Hindlimb muscle (tissue), 1 donor: ENCODE data around the gene DOLPP1. TPM values are rescaled to one million over a fixed set of nuclear protein-coding genes. Genes with fewer than 3 reads are reported as not detected.
"Not testable (repeated sequence)": the region's sequence is repeated elsewhere in the genome, so short reads cannot be mapped to it uniquely, and the experiment has no call there.

ENCODE experiments used
- DNase-seq: peaks from one replicate; pipeline ENCODE4 v3.0.0-alpha.2; 2013
- polyA plus RNA-seq: library from polyadenylated mRNA; unstranded; fragments of 120-200 nt; gene quantifications from one replicate; pipeline ENCODE4 v1.2.1, GENCODE V29; 2013; ENCODE audit not compliant: insufficient read length

The DOLPP1 gene
- polyA plus RNA-seq, 1 donor: 9.1 TPM

- DNase-seq: peak; percentile 43
Measured at GRCh38 chr9:129111528-129112151, 30.7 kb downstream of the DOLPP1 start.

DNA sequence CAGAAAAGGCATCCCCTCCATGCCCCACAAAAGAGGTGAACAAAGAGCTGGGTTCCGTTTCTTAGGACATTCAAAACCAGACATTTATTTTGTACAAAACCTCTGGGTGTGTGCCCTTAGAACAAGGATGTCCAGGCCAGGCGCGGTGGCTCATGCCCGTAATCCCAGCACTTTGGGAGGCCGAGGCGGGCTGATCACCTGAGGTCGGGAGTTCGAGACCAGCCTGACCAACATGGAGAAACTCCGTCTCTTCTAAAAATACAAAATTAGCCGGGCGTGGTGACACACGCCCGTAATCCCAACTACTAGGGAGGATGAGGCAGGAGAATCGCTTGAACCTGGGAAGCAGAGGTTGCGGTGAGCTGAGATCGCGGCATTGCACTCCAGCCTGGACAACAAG, 31.6 kb downstream of the DOLPP1 start:
- not testable (repeated sequence) for DNase-seq

DNA sequence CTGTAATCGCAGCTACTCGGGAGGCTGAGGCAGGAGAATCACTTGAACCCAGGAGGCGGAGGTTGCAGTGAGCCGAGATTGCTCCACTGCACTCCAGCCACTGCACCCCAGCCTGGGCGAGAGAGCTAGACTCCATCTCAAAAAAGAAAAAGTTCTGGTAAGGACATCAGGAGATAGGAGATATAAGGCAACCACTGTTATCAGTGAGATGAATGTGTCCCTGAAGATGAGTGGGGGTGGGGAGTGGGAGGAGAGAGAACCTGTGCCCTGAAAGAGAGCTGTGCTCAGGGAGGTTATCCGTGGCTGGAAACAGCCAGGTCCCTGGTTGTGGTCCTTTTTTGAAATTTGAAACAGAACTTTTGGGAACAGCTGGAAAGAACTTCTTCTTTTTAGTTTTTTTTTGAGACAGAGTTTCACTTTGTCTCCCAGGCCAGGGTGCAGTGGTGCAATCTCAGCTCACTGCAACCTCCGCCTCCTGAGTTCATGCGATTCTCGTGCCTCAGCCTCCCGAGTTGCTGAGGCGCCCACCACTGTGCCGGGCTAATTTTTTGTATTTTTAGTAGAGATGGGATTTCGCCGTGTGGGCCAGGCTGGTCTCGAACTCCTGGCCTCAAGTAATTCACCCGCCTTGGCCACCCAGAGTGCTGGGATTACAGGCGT, 32.9 kb downstream of the DOLPP1 start:
- DNase-seq: no peak

- no peak for DNase-seq
Measured at GRCh38 chr9:129118799-129119198, 37.9 kb downstream of the DOLPP1 start.

DNA sequence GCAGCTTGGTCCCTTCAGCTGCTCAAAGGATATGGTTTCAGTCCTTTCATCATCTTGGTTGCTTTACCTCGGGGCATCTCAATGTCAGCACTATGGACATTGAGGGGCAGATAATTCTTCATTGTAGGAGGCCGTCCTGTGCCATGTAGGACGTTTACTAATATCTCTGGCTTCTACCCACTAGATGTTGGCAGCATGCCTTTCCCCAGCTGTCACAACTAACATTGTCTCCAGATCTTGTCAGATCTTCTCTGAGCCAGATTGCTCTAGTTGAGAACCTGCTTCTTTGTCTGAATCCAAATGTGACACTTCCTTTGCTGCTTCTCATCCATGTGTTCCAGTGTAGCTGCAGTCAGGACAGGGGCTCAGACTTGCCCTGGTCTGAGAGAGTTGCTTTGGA, 40.6 kb downstream of the DOLPP1 start:
- DNase-seq: no peak

DNA sequence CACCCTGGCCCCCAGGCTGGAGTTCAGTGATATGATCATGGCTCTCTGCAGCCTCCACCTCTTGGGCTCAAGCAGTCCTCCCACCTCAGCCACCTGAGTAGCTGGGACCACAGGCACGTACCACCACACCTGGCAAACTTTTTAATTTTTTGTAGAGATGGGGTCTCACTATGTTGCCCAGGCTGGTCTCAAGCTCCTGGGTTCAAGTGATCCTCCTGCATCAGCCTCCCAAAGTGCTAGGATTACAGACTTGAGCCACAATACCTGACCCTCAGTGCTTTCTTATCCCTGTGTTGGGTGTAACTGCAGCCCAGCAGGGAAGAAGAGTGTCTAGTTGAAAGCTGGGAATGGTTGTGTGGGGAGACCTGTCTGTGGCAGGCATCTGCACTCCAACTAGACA, 41.2 kb downstream of the DOLPP1 start:
- no peak for DNase-seq

GRCh38 chr9:129122976-129123375, 42.1 kb downstream of the DOLPP1 start:
- DNase-seq: not testable (repeated sequence)

DNA sequence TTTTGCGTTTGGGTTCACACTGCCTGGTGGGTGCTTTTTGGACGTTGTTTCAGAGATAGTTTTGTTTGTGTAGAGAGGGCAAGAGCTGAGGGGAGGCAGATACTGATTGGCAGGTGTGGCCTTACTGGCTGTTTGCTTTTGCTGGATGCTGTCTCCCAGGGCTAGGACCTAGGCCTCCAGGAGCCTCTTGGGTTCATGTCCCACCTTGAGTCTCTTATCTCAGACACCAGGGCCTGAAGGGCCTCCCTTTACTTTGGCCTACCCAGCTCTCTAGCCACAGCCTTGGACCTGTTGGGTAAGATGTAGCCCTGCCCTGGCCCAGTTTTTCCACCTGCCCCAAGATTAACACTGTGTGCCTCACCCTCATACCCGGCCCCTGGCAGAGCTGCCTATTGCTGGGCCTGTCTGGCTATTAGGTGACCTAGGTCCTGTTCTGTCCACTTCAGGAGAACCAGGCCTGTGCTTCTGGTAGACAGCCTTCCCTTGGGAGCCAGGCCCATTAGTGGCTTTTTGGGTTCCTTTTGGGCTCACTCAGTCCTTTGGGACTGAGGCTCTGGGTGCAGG, 43.7 kb downstream of the DOLPP1 start:
- no peak for DNase-seq

DNA sequence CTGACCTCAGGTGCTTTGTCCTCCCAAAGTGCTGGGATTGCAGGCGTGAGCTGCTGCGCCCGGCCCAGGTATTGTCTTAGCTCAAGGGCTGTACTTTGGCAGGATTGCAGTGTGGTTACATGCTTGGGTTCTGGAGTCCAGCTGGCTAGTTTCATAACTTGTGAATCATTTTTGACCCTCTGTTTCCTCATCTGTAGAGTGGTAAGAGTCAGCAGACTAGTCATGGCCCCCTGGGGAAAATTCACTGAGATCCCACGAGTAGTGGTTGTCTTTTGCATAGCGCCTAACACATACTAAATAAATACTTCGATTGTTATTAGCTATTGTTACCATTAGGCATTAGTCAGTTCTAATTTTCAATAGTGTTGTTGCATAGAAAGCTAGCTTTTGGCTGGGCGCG, 44.6 kb downstream of the DOLPP1 start:
- DNase-seq: no peak

DNA sequence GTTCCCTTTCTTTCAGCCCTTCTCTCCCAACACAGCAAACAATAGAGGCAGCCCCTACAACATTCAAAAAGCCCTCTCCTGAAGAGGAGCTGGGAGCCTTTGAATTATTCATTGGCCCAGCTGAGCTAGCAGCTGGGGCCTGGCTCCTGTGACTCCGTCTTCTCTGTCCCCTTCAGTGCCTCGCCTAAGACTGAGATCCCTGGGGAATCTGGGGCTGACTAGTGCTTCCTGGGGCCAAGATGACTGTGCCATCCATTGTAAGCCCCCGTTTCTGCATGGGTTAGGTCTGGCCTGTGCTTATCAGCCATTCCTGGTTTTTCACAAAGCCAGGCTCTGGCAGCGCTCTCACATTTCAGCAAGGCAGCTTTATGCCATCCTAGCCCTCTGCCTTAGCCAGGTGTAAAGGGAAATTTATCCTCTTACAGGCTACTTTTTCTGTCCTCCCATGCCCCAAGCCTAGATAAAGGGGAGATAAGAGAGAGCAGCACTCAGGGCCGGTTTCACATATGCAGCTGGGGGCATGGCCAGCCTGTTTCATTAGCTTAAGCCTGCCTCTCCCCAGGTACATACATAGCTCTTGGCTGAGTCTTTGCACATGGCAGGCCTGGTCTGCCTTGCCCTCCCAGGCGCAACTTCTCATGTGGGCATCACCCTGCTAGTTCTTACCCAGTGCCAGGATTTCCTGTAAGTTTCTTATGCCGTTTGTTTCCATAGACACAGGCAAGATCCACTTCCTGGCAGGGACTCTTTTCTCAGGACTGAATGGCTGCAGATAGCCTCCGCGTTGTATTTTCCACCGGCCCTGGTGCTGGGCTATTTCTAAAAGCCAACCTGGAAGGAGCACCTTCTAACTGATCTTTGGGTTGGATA, 46.1 kb downstream of the DOLPP1 start:
- DNase-seq: no peak

DNA sequence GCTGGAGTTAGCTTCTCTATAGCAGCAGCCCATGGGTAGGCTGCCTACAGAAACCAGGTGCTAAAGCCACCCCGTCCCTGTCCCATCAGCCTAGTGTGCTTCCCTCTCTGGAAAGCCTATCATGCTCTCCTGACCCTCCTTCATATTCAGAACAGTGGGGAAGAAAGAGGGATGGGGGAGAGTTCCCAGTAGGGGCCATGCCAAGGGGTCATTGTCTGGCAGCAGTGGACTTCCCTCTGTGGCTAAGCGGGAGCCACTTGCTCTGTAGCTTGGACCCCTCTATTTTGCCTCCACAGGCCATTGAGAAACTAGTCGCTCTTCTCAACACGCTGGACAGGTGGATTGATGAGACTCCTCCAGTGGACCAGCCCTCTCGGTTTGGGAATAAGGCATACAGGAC, 47.8 kb downstream of the DOLPP1 start:
- no peak for DNase-seq

DNA sequence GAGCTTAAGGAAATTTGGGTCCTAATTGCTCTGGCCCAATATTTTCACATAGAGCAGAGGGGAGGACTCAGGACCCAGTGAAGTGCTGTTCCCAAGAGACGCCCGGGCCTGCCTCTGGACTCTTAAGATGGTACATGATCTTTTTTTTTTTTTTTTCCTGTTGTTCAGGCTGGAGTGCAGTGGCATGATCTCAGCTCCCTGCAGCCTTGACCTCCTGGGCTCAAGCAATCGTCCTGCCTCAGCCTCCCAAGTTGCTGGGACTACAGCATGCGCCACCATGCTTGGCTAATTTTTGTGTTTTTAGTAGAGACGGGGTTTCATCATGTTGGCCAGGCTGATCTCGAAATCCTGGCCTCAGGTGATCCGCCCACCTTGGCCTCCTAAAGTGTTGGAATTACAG, 49.4 kb downstream of the DOLPP1 start:
- not testable (repeated sequence) for DNase-seq

- DNase-seq: no peak
Measured at GRCh38 chr9:129130791-129131190, 49.9 kb downstream of the DOLPP1 start.

DNA sequence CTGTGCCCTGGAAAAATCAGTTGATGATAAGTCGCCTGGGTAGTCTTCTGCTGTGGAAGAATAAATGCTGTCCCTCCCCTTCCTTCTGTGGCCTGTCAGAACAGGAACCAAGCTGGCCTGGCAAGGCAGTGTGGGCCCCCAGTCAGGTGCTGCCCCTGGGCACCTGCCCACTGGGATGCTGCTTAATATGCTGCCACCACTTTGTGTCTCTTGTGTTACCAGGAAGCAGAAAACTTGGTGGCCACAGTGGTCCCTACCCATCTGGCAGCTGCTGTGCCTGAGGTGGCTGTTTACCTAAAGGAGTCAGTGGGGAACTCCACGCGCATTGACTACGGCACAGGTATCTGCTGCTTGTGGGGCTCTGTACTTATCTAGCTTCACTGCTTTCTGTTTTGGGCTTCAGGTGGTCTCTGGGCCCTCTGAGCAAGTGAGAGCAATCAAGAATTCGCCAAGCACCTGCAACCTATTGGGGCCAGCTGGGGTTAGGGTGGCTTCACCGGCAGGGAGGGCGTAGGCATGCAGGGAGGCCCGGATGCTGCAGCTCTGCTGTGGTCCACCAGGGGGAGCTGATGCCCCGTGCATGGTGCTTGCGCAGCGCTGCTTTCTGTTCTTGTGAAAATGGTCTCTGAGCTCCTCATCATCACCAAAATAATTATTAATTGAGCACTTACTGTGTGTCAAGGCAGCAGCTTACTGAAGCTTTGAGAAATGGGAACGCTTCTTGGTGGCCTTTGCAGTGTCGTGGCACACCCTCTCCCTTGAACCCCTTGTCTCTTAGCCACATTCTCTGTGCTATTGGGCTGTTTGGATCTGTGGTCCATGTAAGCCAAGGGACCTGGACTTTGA, 50.6 kb downstream of the DOLPP1 start:
- peak; percentile 73 for DNase-seq

- no peak for DNase-seq
Measured at GRCh38 chr9:129133082-129133481, 52.2 kb downstream of the DOLPP1 start.

GRCh38 chr9:129135476-129135875, 54.6 kb downstream of the DOLPP1 start:
- no peak for DNase-seq

DNA sequence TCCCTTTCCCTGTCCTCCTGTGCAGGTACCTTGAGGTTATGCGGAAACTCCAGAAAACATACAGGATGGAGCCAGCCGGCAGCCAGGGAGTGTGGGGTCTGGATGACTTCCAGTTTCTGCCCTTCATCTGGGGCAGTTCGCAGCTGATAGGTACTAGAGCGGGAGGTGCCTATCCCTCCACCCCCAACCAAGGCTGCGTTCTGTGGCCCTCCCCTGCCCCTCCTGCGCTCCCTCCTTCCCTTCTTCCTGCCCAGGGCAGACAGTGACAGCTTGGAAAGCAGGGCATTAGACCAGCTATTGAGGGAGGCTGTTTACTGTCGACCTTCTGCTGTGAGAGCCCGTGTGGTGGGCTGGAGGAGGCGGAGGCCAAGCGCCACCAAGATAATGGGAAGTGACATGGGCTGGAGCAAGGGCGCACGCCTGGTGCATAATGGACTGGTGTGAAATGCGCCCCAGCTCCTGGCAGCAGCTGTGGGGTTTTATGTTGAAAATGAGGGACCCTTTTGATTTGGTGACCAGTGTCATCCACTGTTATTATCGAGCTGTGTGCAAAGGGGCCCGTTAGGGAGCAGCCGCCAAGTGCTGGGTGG, 55.6 kb downstream of the DOLPP1 start:
- no peak for DNase-seq

GRCh38 chr9:129137292-129138143, 56.6 kb downstream of the DOLPP1 start:
- DNase-seq: no peak

DNA sequence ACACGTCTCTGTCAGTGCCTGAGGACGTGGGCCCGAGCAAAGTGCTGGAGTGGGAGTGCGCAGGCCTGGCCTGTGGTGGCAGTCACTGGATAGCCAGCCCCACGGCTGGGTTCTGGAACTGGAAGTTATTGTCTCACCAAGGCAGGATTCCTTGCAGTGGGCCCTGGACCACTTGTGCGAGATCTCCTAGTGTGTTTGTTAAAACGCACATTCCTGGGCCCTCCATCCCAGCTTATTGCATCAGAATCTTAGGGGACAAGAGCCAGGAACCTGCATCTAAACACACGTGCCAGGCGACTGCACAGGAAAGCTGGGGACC, 57.2 kb downstream of the DOLPP1 start:
- DNase-seq: no peak

DNA sequence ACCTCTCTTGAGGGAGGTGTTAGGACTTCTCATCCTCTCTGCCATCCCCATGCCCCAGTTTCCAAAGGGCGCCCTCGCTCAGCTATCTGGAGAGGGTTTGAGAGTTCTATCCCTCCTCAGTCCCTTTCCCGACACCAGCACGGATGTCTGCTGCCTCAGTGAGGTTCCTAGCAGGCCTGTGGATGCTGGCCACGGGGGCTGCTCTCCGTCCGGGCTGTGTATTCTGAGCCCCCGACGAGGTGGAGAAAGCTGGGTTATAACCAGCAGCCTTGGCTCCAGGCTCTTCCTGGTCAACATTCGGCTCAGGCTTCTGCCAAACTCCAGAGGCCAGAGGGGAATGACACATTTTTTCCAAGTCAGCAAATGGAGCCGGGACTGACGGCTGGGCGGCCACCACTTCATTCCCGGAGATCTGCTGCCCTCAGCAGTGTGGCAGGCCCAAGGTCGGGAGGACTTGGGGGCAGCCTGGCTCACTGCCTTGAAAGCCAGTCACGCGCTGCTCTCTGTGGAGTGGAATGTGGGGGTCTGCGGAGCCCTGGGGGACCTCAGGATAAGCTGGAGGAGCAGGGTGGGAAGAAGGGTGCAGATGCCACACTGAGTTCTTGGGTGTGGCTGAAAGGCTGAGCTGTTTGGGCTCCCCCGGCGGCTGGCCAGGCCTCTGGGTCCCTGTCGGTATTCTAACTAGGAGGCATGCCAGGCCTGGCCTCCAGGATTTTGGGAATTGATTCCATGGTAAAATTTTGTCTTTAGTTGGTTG, 57.7 kb downstream of the DOLPP1 start:
- DNase-seq: peak; percentile 60
